ENCODE results near the gene PNPLA8.

The PNPLA8 gene

GRCh38 chr7:108535257-108535656 is 9.3 kb upstream of the PNPLA8 start:
- Histone ChIP-seq H3K4me2 (no peak overlapping the region), H3K27ac (no peak overlapping the region), H3K79me2 (ENCODE audit: insufficient read depth, low read depth) (no peaks in the 10 kb centered on the region), H3K4me3 (IDR thresholded peaks at IDR 0.05; ENCODE audit: insufficient read depth, low read depth, low read length) (no peak overlapping the region), H3K4me1 (ENCODE audit: low read depth, poor library complexity, severe bottlenecking) (no peaks in the 10 kb centered on the region), H3K27me3 (ENCODE audit: insufficient read depth, low read depth) (no peaks in the 10 kb centered on the region), H4K20me1 (ENCODE audit: insufficient read depth) (no peaks in the 10 kb centered on the region), H2AFZ (ENCODE audit: low read depth) (no peak overlapping the region), H3K36me3 (ENCODE audit: insufficient read depth) (no peaks in the 10 kb centered on the region), H3K9ac (no peak overlapping the region)
- no peak for TF ChIP-seq CTCF (conservative IDR thresholded peaks at IDR 0.05; ENCODE audit: low read depth, low read length)

DNA sequence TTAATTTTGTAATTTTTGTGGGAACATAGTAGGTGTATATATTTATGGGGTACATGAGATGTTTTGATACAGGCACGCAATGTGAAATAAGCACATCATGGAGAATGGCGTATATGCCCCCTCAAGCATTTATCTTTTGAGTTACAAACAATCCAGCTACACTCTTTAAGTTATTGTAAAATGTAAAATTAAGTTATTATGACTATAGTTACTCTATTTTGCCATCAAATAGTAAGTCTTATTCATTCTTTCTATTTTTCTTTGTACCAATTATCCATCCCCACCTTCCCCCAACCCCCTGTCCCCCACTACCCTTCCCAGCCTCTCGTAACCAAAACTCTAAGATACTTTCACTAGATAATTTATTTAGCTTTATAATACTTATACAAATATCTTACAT is 7.8 kb upstream of the PNPLA8 start:
- H3K4me2 ChIP-seq, result no peak overlapping the region

DNA sequence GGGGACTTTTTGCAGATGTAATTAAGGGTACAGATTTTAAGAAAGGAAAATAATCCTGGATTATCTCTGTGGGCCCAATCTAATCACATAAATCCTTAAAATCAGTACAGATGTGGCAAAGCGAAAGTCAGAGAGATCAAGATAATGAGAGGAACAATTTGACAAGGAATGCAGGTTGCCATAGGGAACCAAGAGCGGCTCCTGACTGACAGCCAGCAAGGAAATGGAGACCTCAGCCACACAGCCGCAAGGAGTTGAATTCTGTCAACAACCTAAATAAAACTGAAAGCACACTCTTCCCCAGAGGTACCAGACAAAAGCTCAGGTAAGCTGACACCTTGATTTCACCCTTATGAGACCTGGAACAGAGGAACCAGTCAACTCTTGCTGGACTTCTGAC is 3.4 kb upstream of the PNPLA8 start:
- Histone ChIP-seq H3K27me3 (ENCODE audit: insufficient read depth, low read depth) (no peaks in the 10 kb centered on the region), H3K4me3 (IDR thresholded peaks at IDR 0.05; ENCODE audit: insufficient read depth, low read depth, low read length) (no peak overlapping the region), H3K9ac (no peak overlapping the region), H4K20me1 (ENCODE audit: insufficient read depth) (no peaks in the 10 kb centered on the region), H3K27ac (no peak overlapping the region), H3K4me1 (ENCODE audit: low read depth, poor library complexity, severe bottlenecking) (peaks cover 14% of the 10 kb centered on the region), H3K4me2 (no peak overlapping the region), H3K36me3 (ENCODE audit: insufficient read depth) (no peaks in the 10 kb centered on the region), H2AFZ (ENCODE audit: low read depth) (no peak overlapping the region), H3K79me2 (ENCODE audit: insufficient read depth, low read depth) (no peaks in the 10 kb centered on the region)
- TF ChIP-seq CTCF (conservative IDR thresholded peaks at IDR 0.05; ENCODE audit: low read depth, low read length), result no peak

More for the DNA sequence above, 7.8 kb upstream of the PNPLA8 start:
- H3K4me1 ChIP-seq (ENCODE audit: low read depth, poor library complexity, severe bottlenecking), result no peaks in the 10 kb centered on the region
- TF ChIP-seq CTCF (conservative IDR thresholded peaks at IDR 0.05; ENCODE audit: low read depth, low read length), result no peak
- H3K79me2 ChIP-seq (ENCODE audit: insufficient read depth, low read depth), result no peaks in the 10 kb centered on the region
- H2AFZ ChIP-seq (ENCODE audit: low read depth), result no peak overlapping the region
- no peak overlapping the region for H3K4me3 ChIP-seq (IDR thresholded peaks at IDR 0.05; ENCODE audit: insufficient read depth, low read depth, low read length)
- no peaks in the 10 kb centered on the region for H4K20me1 ChIP-seq (ENCODE audit: insufficient read depth)
- no peaks in the 10 kb centered on the region for H3K27me3 ChIP-seq (ENCODE audit: insufficient read depth, low read depth)
- no peaks in the 10 kb centered on the region for H3K36me3 ChIP-seq (ENCODE audit: insufficient read depth)
- H3K9ac ChIP-seq, result no peak overlapping the region
- no peak overlapping the region for H3K27ac ChIP-seq

DNA sequence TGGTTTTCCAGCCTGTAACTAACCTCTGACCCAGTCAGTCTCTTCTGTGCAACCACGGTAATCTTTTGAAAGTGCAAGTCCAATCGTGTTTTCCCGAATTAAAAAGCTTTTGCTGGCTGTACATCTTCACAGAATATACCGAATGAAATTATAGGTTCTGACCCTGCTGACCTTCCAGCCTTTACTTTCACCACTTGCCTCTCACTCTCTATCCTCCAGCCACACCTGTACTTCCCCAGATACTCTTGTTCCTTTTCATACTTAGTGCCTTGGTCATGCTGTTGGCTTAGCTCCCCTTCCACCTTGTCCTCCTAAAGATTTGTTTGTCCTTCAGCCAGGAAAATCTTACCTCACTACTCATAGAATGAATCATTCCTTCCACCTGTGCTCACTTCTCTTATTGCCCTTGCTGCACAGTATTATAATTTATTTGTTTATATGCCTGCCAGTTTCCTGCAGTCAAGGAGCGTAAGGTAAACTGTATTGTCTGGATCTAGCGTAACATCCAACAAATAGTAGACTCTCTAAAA is 2.3 kb upstream of the PNPLA8 start:
- H3K27ac ChIP-seq, result no peak overlapping the region
- TF ChIP-seq CTCF (conservative IDR thresholded peaks at IDR 0.05; ENCODE audit: low read depth, low read length), result no peak
- no peak overlapping the region for H3K4me3 ChIP-seq (IDR thresholded peaks at IDR 0.05; ENCODE audit: insufficient read depth, low read depth, low read length)
- H3K79me2 ChIP-seq (ENCODE audit: insufficient read depth, low read depth), result no peaks in the 10 kb centered on the region; the same call in 1 of the 2 replicates
- no peak overlapping the region for H3K9ac ChIP-seq
- no peaks in the 10 kb centered on the region for H4K20me1 ChIP-seq (ENCODE audit: insufficient read depth)
- H3K27me3 ChIP-seq (ENCODE audit: insufficient read depth, low read depth), result no peaks in the 10 kb centered on the region
- no peak overlapping the region for H2AFZ ChIP-seq (ENCODE audit: low read depth)
- peaks cover 18% of the 10 kb centered on the region for H3K4me1 ChIP-seq (ENCODE audit: low read depth, poor library complexity, severe bottlenecking)
- H3K4me2 ChIP-seq, result no peak overlapping the region
- no peaks in the 10 kb centered on the region for H3K36me3 ChIP-seq (ENCODE audit: insufficient read depth)

Measured in KMS-11 (cell line).